HCT116 (cell line): ENCODE data around the gene SBF2.

ENCODE experiments used
- EZH2 ChIP-seq: fragments of 200-600 bp; sonication (generic); IDR thresholded peaks from 2 replicates; pipeline ENCODE4 v1.6.1; 2017; ENCODE audit warnings: antibody characterized with exemption, mixed run types
- EZH2phosphoT487 ChIP-seq: fragments of 200-600 bp; IDR thresholded peaks from 2 replicates; pipeline ENCODE4 v1.6.1; 2018; ENCODE audit warnings: antibody characterized with exemption, borderline replicate concordance
- FOSL1 ChIP-seq: IDR thresholded peaks from 2 replicates; pipeline ENCODE4 v1.6.1; 2012; ENCODE audit warnings: low read depth
- POLR2A ChIP-seq: IDR thresholded peaks from 2 replicates; pipeline ENCODE4 v1.7.0; 2011; ENCODE audit warnings: borderline replicate concordance; ENCODE audit not compliant: insufficient read depth, insufficient read length; ENCODE audit errors: extremely low read depth
- SIN3A ChIP-seq: IDR thresholded peaks from 2 replicates; pipeline ENCODE4 v1.6.1; 2012; ENCODE audit warnings: low read depth
- TF ChIP-seq, protein P1 (sequence below), 3 experiments: fragments of 200-600 bp in 1 of 3; sonication (generic) in 1 of 3; IDR thresholded peaks in 2 of 3; conservative IDR thresholded peaks in 1 of 3; 2 replicates each; pipeline ENCODE4 v1.5.1; 2012 to 2017; ENCODE audit warnings: low read depth in 2 of 3, low read length in 2 of 3, antibody characterized with exemption in 1 of 3, borderline replicate concordance in 1 of 3, control low read depth in 1 of 3, mild to moderate bottlenecking in 1 of 3, mixed read lengths in 1 of 3, mixed run types in 1 of 3, moderate library complexity in 1 of 3; ENCODE audit not compliant: insufficient read depth in 1 of 3

GRCh38 chr11:9773524-9773923 is 520.5 kb downstream of the SBF2 start:
- TF ChIP-seq EZH2 (no peak), POLR2A (no peak), SIN3A (no peak), FOSL1 (no peak), EZH2phosphoT487 (no peak)
- TF ChIP-seq, protein P1, sequence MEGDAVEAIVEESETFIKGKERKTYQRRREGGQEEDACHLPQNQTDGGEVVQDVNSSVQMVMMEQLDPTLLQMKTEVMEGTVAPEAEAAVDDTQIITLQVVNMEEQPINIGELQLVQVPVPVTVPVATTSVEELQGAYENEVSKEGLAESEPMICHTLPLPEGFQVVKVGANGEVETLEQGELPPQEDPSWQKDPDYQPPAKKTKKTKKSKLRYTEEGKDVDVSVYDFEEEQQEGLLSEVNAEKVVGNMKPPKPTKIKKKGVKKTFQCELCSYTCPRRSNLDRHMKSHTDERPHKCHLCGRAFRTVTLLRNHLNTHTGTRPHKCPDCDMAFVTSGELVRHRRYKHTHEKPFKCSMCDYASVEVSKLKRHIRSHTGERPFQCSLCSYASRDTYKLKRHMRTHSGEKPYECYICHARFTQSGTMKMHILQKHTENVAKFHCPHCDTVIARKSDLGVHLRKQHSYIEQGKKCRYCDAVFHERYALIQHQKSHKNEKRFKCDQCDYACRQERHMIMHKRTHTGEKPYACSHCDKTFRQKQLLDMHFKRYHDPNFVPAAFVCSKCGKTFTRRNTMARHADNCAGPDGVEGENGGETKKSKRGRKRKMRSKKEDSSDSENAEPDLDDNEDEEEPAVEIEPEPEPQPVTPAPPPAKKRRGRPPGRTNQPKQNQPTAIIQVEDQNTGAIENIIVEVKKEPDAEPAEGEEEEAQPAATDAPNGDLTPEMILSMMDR (IDR thresholded peaks at IDR 0.05 in 2 of 3, conservative IDR thresholded peaks at IDR 0.05 in 1 of 3; ENCODE audit: borderline replicate concordance in 1 of 3, insufficient read depth in 1 of 3, low read depth in 2 of 3, low read length in 2 of 3), result no peak
